ENCODE data around the gene UCK2. TPM values are rescaled to one million over a fixed set of nuclear protein-coding genes. Genes with fewer than 3 reads are reported as not detected.

The UCK2 gene
- total and polyA plus RNA-seq, 10 of the 15 experiments (the other 5 are each of a cell fraction or from before 2014, with no cell fraction given), result 55.3 to 106 (median 84.9) TPM

GRCh38 chr1:165903672-165904071 is 76.3 kb downstream of the UCK2 start:
- Histone ChIP-seq H3K27me3 (replicated peaks in 1 of 2; ENCODE audit: control insufficient read depth in 2 of 2, insufficient read depth in 2 of 2, low read length in 1 of 2) (no peaks in the 10 kb centered on the region), H2AFZ (ENCODE audit: control insufficient read depth, low read depth, low read length) (no peak overlapping the region), H3K9me3 (replicated peaks; ENCODE audit: control insufficient read depth, insufficient read depth, low read length) (no peaks in the 10 kb centered on the region), H3K4me2 (ENCODE audit: control insufficient read depth, insufficient read depth) (no peak overlapping the region), H3K36me3 (ENCODE audit: control insufficient read depth in 2 of 2, insufficient read depth in 2 of 2, low read length in 1 of 2) (peaks cover 11 to 27% of the 10 kb centered on the region in 2 experiments; a peak in 3 of 4 replicates), H3K9ac (ENCODE audit: control insufficient read depth, insufficient read depth, low read length) (no peak overlapping the region), H3K79me2 (ENCODE audit: control insufficient read depth, insufficient read depth, low read length) (no peaks in the 10 kb centered on the region), H3K4me1 (ENCODE audit: control insufficient read depth, insufficient read depth, low read length) (no peaks in the 10 kb centered on the region), H3K4me3 (no peak overlapping the region), H3K27ac (ENCODE audit: control insufficient read depth, insufficient read depth) (no peak overlapping the region), H4K20me1 (ENCODE audit: control insufficient read depth, insufficient read depth) (no peaks in the 10 kb centered on the region)
- intact Hi-C loops (cut with micrococcal nuclease; ENCODE audit: unreplicated experiment), result no loop called here
- no peak for TF ChIP-seq NR2C2 (IDR thresholded peaks at IDR 0.05; ENCODE audit: borderline replicate concordance, control insufficient read depth, insufficient read length, low read depth)
- no peak for TF ChIP-seq STAT1 (conservative IDR thresholded peaks at IDR 0.05)
- TF ChIP-seq ZNF592 (IDR thresholded peaks at IDR 0.05), result no peak
- TF ChIP-seq CREM (IDR thresholded peaks at IDR 0.05; ENCODE audit: low read depth), result no peak
- no peak for DNase-seq (ENCODE audit: low read depth, low spot score)
- no peak for FAIRE-seq
- WGBS (ENCODE audit: insufficient coverage, insufficient replicate concordance, low lambda C conversion rate, missing lambda C conversion rate), result 100% methylated on average over 1 of the region's 1 CpG
- no TSS peak for BruUV-seq (replicated peaks)
- in situ Hi-C loops (cut with MboI), result no loop called here
- ChIA-PET POLR2A (no interaction called here), SMC1A (ENCODE audit: uncharacterized antibody, unreplicated experiment) (interaction anchor here (0.8 to 2.9 kb wide), 5 partner anchors 19 to 206 kb away, joined by 3 to 22 read pairs (median 4); no protein-coding TSS in a partner anchor), CTCF (interaction anchor here (0.6 to 1.4 kb wide), 7 partner anchors 11 to 510 kb away, joined by 3 to 5 read pairs (median 3); partner anchors contain the start of gene MGST3), RAD21 (ENCODE audit: unreplicated experiment) (interaction anchor here (1.2 kb wide), 1 partner anchor 75 kb away, joined by 6 read pairs; no protein-coding TSS in a partner anchor)
- ATAC-seq, result no peak
